HepG2 (cell line): ENCODE results near the gene EXTL1. TPM values are rescaled to one million over a fixed set of nuclear protein-coding genes. Genes with fewer than 3 reads are reported as not detected.

Source experiments
- AGO2 ChIP-seq: fragments of 200-400 bp; formaldehyde crosslinking; optimal IDR thresholded peaks from 2 replicates; pipeline ENCODE3; 2017; ENCODE audit warnings: mild to moderate bottlenecking, low read depth, low read length, moderate library complexity
- ESRRA ChIP-seq: sonication (generic); formaldehyde crosslinking; IDR thresholded peaks from 2 replicates; pipeline ENCODE4 v1.5.1; 2020; ENCODE audit warnings: mild to moderate bottlenecking, low read depth, missing genetic modification reagents
- GABPA ChIP-seq, 2 experiments: IDR thresholded peaks; 2 replicates each; pipeline ENCODE4 v1.6.1; 2011 to 2016; ENCODE audit warnings: low read depth in 2 of 2, low read length in 1 of 2, missing biosample characterization in 1 of 2, missing genetic modification characterization in 1 of 2
- HMGA1 ChIP-seq: sonication (generic); formaldehyde crosslinking; conservative IDR thresholded peaks from 2 replicates; pipeline ENCODE4 v1.4.0; 2020; ENCODE audit warnings: missing genetic modification reagents
- KAT8 ChIP-seq: IDR thresholded peaks from 2 replicates; pipeline ENCODE4 v1.6.1; 2016; ENCODE audit warnings: missing genetic modification reagents, missing compliant biosample characterization
- KLF12 ChIP-seq: sonication (generic); formaldehyde crosslinking; IDR thresholded peaks from 2 replicates; pipeline ENCODE4 v1.4.0; 2020; ENCODE audit warnings: missing genetic modification reagents, borderline replicate concordance
- KLF13 ChIP-seq: sonication (generic); formaldehyde crosslinking; IDR thresholded peaks from 2 replicates; pipeline ENCODE4 v1.4.0; 2020; ENCODE audit warnings: mild to moderate bottlenecking, missing genetic modification reagents
- MED13 ChIP-seq: sonication (generic); formaldehyde crosslinking; IDR thresholded peaks from 2 replicates; pipeline ENCODE4 v1.5.0; 2020; ENCODE audit warnings: missing genetic modification reagents
- NCOR1 ChIP-seq: fragments of 200-600 bp; sonication (generic); IDR thresholded peaks from 2 replicates; pipeline ENCODE4 v1.7.0; 2017; ENCODE audit warnings: antibody characterized with exemption, low read length, borderline replicate concordance
- PHF8 ChIP-seq: sonication (generic); formaldehyde crosslinking; IDR thresholded peaks from 2 replicates; pipeline ENCODE4 v1.5.0; 2020; ENCODE audit warnings: missing genetic modification reagents
- PLRG1 ChIP-seq: fragments of 450-650 bp; conservative IDR thresholded peaks from 2 replicates; pipeline ENCODE4 v1.6.1; 2016
- SOX5 ChIP-seq: IDR thresholded peaks from 2 replicates; pipeline ENCODE4 v1.6.1; 2016; ENCODE audit warnings: borderline replicate concordance
- ZBTB1 ChIP-seq: sonication (generic); formaldehyde crosslinking; IDR thresholded peaks from 2 replicates; pipeline ENCODE4 v1.4.0; 2020; ENCODE audit warnings: missing genetic modification reagents, borderline replicate concordance
- ZKSCAN1 ChIP-seq: fragments of 150-350 bp; IDR thresholded peaks from 2 replicates; pipeline ENCODE4 v1.6.1; 2014; ENCODE audit warnings: low read length
- ZNF253 ChIP-seq: sonication (generic); formaldehyde crosslinking; IDR thresholded peaks from 2 replicates; pipeline ENCODE4 v1.8.0; 2022; ENCODE audit warnings: mild to moderate bottlenecking, missing genetic modification reagents, borderline replicate concordance
- ZNF329 ChIP-seq: sonication (generic); formaldehyde crosslinking; IDR thresholded peaks from 2 replicates; pipeline ENCODE4 v1.9.0; 2021; ENCODE audit warnings: low read depth, mild to moderate bottlenecking, missing genetic modification reagents
- ZNF337 ChIP-seq: sonication (generic); formaldehyde crosslinking; IDR thresholded peaks from 2 replicates; pipeline ENCODE4 v1.5.1; 2020; ENCODE audit warnings: missing genetic modification reagents, low read depth, mild to moderate bottlenecking, borderline replicate concordance
- ZNF567 ChIP-seq: sonication (generic); formaldehyde crosslinking; IDR thresholded peaks from 2 replicates; pipeline ENCODE4 v1.8.1; 2023; ENCODE audit warnings: mild to moderate bottlenecking, missing genetic modification reagents, borderline replicate concordance
- ZNF761 ChIP-seq: sonication (generic); formaldehyde crosslinking; conservative IDR thresholded peaks from 2 replicates; pipeline ENCODE4 v1.4.0; 2020; ENCODE audit warnings: mild to moderate bottlenecking, missing genetic modification reagents
- ZNF777 ChIP-seq: sonication (generic); formaldehyde crosslinking; IDR thresholded peaks from 2 replicates; pipeline ENCODE4 v1.4.0; 2020; ENCODE audit warnings: missing genetic modification reagents
- polyA plus RNA-seq, 8 experiments: library from polyadenylated mRNA; depleted of rRNA in 3 of 8; stranded (reverse) in 7 of 8; unstranded in 1 of 8; fragments of >200 nt; fragmentation: Illumina TruSeq in 4 of 8; extraction: Trizol in 4 of 8; gene quantifications; 2 replicates each; pipeline versions ENCODE4 v1.2.1 to v1.2.3, GENCODE V29; 2011 to 2016; ENCODE audit warnings: low read depth in 4 of 8, missing spikeins in 1 of 8, mixed read lengths in 1 of 8; ENCODE audit not compliant: insufficient read depth in 1 of 8
- total RNA-seq, 5 experiments: library from RNA; depleted of rRNA; stranded (reverse); fragments of >200 nt; fragmentation: Illumina TruSeq; extraction: Trizol; gene quantifications; 2 replicates each; pipeline ENCODE4 v1.2.3, GENCODE V29; 2016; ENCODE audit warnings: low read depth in 1 of 5
- TF ChIP-seq, protein P1 (sequence below): sonication (generic); formaldehyde crosslinking; IDR thresholded peaks from one replicate; pipeline ENCODE4 v1.5.1; 2020; ENCODE audit warnings: mild to moderate bottlenecking, missing genetic modification reagents; ENCODE audit errors: not compliant biosample characterization

EXTL1 gene
- total and polyA plus RNA-seq, 2 of the 13 experiments (the other 11 are each of a cell fraction or from before 2014, with no cell fraction given) = 0.35 to 1.0 TPM

- TF ChIP-seq AGO2 (peak; percentile 27), ZNF337 (CRISPR knock-in tag) (no peak), KAT8 (peak; percentile 71), GABPA (IDR thresholded peaks at IDR 0.05; ENCODE audit: low read depth, low read length) (no peak), GABPA (CRISPR knock-in tag; IDR thresholded peaks at IDR 0.05; ENCODE audit: low read depth) (peak; percentile 59), ESRRA (CRISPR knock-in tag) (0 out of 2 replicates have a peak, but pooled peaks have one; percentile 44), PHF8 (CRISPR knock-in tag) (peak; percentile 16; the same call in 1 of the 2 replicates), ZNF567 (no peak), SOX5 (CRISPR knock-in tag) (peak; percentile 89), ZBTB1 (no peak), ZNF777 (no peak), KLF13 (no peak), HMGA1 (no peak), MED13 (CRISPR knock-in tag) (no peak), ZNF253 (peak; percentile 49; the same call in 1 of the 2 replicates), NCOR1 (peak; percentile 45; the same call in 1 of the 2 replicates), ZNF761 (peak; percentile 23; the same call in 1 of the 2 replicates), ZKSCAN1 (no peak), ZNF329 (CRISPR knock-in tag) (no peak), PLRG1 (no peak), KLF12 (no peak)
- TF ChIP-seq, protein P1, sequence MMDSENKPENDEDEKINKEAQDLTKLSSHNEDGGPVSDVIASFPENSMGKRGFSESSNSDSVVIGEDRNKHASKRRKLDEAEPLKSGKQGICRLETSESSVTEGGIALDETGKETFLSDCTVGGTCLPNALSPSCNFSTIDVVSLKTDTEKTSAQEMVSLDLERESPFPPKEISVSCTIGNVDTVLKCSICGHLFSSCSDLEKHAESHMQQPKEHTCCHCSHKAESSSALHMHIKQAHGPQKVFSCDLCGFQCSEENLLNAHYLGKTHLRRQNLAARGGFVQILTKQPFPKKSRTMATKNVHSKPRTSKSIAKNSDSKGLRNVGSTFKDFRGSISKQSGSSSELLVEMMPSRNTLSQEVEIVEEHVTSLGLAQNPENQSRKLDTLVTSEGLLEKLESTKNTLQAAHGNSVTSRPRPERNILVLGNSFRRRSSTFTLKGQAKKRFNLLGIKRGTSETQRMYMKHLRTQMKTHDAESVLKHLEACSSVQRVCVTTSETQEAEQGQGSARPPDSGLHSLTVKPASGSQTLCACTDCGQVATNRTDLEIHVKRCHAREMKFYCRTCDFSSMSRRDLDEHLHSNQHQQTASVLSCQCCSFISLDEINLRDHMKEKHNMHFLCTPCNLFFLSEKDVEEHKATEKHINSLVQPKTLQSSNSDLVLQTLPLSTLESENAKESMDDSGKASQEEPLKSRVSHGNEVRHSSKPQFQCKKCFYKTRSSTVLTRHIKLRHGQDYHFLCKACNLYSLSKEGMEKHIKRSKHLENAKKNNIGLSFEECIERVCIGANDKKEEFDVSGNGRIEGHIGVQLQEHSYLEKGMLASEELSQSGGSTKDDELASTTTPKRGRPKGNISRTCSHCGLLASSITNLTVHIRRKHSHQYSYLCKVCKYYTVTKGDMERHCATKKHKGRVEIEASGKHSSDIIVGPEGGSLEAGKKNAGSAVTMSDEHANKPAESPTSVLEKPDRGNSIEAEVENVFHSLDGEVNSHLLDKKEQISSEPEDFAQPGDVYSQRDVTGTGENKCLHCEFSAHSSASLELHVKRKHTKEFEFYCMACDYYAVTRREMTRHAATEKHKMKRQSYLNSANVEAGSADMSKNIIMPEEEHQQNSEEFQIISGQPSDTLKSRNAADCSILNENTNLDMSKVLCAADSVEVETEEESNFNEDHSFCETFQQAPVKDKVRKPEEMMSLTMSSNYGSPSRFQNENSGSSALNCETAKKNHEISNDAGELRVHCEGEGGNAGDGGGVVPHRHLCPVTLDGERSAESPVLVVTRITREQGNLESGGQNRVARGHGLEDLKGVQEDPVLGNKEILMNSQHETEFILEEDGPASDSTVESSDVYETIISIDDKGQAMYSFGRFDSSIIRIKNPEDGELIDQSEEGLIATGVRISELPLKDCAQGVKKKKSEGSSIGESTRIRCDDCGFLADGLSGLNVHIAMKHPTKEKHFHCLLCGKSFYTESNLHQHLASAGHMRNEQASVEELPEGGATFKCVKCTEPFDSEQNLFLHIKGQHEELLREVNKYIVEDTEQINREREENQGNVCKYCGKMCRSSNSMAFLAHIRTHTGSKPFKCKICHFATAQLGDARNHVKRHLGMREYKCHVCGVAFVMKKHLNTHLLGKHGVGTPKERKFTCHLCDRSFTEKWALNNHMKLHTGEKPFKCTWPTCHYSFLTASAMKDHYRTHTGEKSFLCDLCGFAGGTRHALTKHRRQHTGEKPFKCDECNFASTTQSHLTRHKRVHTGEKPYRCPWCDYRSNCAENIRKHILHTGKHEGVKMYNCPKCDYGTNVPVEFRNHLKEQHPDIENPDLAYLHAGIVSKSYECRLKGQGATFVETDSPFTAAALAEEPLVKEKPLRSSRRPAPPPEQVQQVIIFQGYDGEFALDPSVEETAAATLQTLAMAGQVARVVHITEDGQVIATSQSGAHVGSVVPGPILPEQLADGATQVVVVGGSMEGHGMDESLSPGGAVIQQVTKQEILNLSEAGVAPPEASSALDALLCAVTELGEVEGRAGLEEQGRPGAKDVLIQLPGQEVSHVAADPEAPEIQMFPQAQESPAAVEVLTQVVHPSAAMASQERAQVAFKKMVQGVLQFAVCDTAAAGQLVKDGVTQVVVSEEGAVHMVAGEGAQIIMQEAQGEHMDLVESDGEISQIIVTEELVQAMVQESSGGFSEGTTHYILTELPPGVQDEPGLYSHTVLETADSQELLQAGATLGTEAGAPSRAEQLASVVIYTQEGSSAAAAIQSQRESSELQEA (CRISPR knock-in tag) = no peak
Measured at GRCh38 chr1:25996966-25997827, 24.4 kb upstream of the EXTL1 start (continued).
